Panc1 (cell line): Measurements from ENCODE around the gene HS6ST3. TPM values are rescaled to one million over a fixed set of nuclear protein-coding genes. Genes with fewer than 3 reads are reported as not detected.

Source experiments
- ATAC-seq: fragments of 200-7000 bp; cut with Tn5 transposase; 2 replicates; pipeline ENCODE4 v1.9.1; 2020; ENCODE audit warnings: mild to moderate bottlenecking, moderate library complexity
- BruUV-seq: library from RNA; stranded (reverse); fragments of 400-500 nt; replicated peaks from 2 replicates; lab custom pipeline; 2021; lab: Mats Ljungman, UMichigan
- CTCF ChIA-PET: fragments of 300-600 bp; sonication (Branson Sonifier 250); formaldehyde crosslinking; loops from one replicate; lab custom pipeline; 2022; ENCODE audit warnings: antibody characterized with exemption; lab: Charles Lee
- POLR2A ChIA-PET: fragments of 300-600 bp; sonication (Branson Sonifier 250); formaldehyde crosslinking; loops from one replicate; lab custom pipeline; 2022; ENCODE audit warnings: antibody characterized with exemption; lab: Charles Lee
- DNase-seq: peaks from one replicate; pipeline ENCODE4 v3.0.0-alpha.2; 2010; ENCODE audit warnings: low read depth, low spot score
- H3K27ac ChIP-seq: 2 replicates; pipeline ENCODE4 v1.5.1; 2011; ENCODE audit warnings: mild to moderate bottlenecking, low read length, inconsistent platforms
- H3K27me3 ChIP-seq: fragments of 200-500 bp; sonication (Bioruptor generic); 2 replicates; pipeline ENCODE4 v1.6.0; 2014; ENCODE audit warnings: low read length, inconsistent platforms; ENCODE audit not compliant: control insufficient read depth, insufficient read depth
- H3K36me3 ChIP-seq: fragments of 200-500 bp; sonication (Bioruptor generic); 2 replicates; pipeline ENCODE4 v1.5.1; 2014; ENCODE audit warnings: inconsistent platforms, mild to moderate bottlenecking, low read length, moderate library complexity; ENCODE audit not compliant: control insufficient read depth, insufficient read depth
- H3K4me1 ChIP-seq: 2 replicates; pipeline ENCODE4 v1.5.1; 2011; ENCODE audit warnings: inconsistent platforms, mild to moderate bottlenecking, low read length, moderate library complexity; ENCODE audit not compliant: control insufficient read depth, insufficient read depth
- H3K4me3 ChIP-seq, 2 experiments: 2 replicates each; pipeline ENCODE4 v1.5.1; 2011 to 2012; ENCODE audit warnings: low read depth in 2 of 2, low read length in 2 of 2, mild to moderate bottlenecking in 2 of 2, inconsistent platforms in 1 of 2, moderate library complexity in 1 of 2
- H3K9me3 ChIP-seq: fragments of 200-500 bp; sonication (Bioruptor generic); 2 replicates; pipeline ENCODE4 v1.5.1; 2014; ENCODE audit warnings: low read depth, mild to moderate bottlenecking, inconsistent platforms, low read length, moderate library complexity; ENCODE audit not compliant: control insufficient read depth, insufficient read depth
- POLR2AphosphoS5 ChIP-seq: IDR thresholded peaks from 2 replicates; pipeline ENCODE4 v1.6.1; 2012; ENCODE audit warnings: mild to moderate bottlenecking, low read depth, low read length, moderate library complexity
- SIN3A ChIP-seq: IDR thresholded peaks from 2 replicates; pipeline ENCODE4 v1.6.1; 2012; ENCODE audit warnings: low read depth, mild to moderate bottlenecking, low read length, moderate library complexity, borderline replicate concordance; ENCODE audit not compliant: insufficient read depth
- TCF7L2 ChIP-seq: IDR thresholded peaks from 2 replicates; pipeline ENCODE4 v1.6.1; 2011; ENCODE audit warnings: mild to moderate bottlenecking, low read depth, low read length, inconsistent platforms
- in situ Hi-C: cut with HindIII; loops from 2 replicates; pipeline ENCODE4 v1.10.0; 2016; ENCODE audit warnings: low sequenced_read_pairs, low pct_unique_long_range_greater_than_20kb
- intact Hi-C: fragments of 100-400 bp; cut with micrococcal nuclease; formaldehyde crosslinking; loops from one replicate; pipeline ENCODE4 v1.10.0; 2022; ENCODE audit not compliant: unreplicated experiment
- total RNA-seq: library from RNA; stranded (reverse); gene quantifications from one replicate; pipeline ENCODE4 v1.2.1, GENCODE V29; 2021; ENCODE audit not compliant: unreplicated experiment
- TF ChIP-seq, protein P1 (sequence below), 2 experiments: IDR thresholded peaks; 2 replicates each; pipeline ENCODE4 v1.6.1; 2011 to 2012; ENCODE audit warnings: low read depth in 2 of 2, control low read depth in 1 of 2, low read length in 1 of 2, mild to moderate bottlenecking in 1 of 2, moderate library complexity in 1 of 2; ENCODE audit not compliant: insufficient read depth in 1 of 2
- TF ChIP-seq, protein P2 (sequence below): fragments of 450-650 bp; IDR thresholded peaks from 2 replicates; pipeline ENCODE4 v1.5.1; 2017; ENCODE audit warnings: mild to moderate bottlenecking

Gene HS6ST3
- total RNA-seq, 1 experiment from 2014 or later = 0.13 TPM

DNA sequence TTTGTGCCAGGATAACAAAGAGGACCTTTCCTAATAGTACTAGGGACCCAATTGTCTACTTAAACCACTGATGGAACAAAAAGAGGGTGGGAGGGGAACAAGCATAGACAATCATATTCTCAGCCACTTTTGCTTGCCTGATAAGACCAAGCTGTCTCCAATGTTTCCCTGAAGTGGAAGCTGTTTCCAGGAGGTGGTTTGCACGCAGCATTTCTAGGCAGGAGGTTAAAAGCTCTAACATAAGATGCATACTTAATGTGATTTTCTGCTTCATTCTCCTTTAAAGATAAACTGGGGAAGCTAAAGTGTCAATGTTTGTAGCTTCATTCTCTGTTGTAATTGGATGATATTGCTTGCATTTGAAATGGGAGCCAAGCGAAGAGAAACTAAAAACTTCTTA, 442.9 kb downstream of the HS6ST3 start:
- ATAC-seq (no peak), DNase-seq (no peak)
- H3K36me3 ChIP-seq = no peaks in the 10 kb centered on the region
- no peaks in the 10 kb centered on the region for H3K4me1 ChIP-seq
- BruUV-seq = no TSS peak
- no peak overlapping the region for H3K4me3 ChIP-seq
- intact Hi-C loops = no loop called here
- H3K27me3 ChIP-seq = no peaks in the 10 kb centered on the region; the same call in 1 of the 2 replicates
- TF ChIP-seq, protein P1, sequence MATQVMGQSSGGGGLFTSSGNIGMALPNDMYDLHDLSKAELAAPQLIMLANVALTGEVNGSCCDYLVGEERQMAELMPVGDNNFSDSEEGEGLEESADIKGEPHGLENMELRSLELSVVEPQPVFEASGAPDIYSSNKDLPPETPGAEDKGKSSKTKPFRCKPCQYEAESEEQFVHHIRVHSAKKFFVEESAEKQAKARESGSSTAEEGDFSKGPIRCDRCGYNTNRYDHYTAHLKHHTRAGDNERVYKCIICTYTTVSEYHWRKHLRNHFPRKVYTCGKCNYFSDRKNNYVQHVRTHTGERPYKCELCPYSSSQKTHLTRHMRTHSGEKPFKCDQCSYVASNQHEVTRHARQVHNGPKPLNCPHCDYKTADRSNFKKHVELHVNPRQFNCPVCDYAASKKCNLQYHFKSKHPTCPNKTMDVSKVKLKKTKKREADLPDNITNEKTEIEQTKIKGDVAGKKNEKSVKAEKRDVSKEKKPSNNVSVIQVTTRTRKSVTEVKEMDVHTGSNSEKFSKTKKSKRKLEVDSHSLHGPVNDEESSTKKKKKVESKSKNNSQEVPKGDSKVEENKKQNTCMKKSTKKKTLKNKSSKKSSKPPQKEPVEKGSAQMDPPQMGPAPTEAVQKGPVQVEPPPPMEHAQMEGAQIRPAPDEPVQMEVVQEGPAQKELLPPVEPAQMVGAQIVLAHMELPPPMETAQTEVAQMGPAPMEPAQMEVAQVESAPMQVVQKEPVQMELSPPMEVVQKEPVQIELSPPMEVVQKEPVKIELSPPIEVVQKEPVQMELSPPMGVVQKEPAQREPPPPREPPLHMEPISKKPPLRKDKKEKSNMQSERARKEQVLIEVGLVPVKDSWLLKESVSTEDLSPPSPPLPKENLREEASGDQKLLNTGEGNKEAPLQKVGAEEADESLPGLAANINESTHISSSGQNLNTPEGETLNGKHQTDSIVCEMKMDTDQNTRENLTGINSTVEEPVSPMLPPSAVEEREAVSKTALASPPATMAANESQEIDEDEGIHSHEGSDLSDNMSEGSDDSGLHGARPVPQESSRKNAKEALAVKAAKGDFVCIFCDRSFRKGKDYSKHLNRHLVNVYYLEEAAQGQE (IDR thresholded peaks at IDR 0.05; ENCODE audit: insufficient read depth in 1 of 2, low read depth in 2 of 2, low read length in 1 of 2) = no peak
- TF ChIP-seq SIN3A (no peak), POLR2AphosphoS5 (no peak), TCF7L2 (no peak)
- TF ChIP-seq, protein P2, sequence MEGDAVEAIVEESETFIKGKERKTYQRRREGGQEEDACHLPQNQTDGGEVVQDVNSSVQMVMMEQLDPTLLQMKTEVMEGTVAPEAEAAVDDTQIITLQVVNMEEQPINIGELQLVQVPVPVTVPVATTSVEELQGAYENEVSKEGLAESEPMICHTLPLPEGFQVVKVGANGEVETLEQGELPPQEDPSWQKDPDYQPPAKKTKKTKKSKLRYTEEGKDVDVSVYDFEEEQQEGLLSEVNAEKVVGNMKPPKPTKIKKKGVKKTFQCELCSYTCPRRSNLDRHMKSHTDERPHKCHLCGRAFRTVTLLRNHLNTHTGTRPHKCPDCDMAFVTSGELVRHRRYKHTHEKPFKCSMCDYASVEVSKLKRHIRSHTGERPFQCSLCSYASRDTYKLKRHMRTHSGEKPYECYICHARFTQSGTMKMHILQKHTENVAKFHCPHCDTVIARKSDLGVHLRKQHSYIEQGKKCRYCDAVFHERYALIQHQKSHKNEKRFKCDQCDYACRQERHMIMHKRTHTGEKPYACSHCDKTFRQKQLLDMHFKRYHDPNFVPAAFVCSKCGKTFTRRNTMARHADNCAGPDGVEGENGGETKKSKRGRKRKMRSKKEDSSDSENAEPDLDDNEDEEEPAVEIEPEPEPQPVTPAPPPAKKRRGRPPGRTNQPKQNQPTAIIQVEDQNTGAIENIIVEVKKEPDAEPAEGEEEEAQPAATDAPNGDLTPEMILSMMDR = no peak
- ChIA-PET CTCF (no interaction called here), POLR2A (no interaction called here)
- H3K27ac ChIP-seq = no peak overlapping the region
- in situ Hi-C loops = no loop called here
- no peaks in the 10 kb centered on the region for H3K9me3 ChIP-seq

DNA sequence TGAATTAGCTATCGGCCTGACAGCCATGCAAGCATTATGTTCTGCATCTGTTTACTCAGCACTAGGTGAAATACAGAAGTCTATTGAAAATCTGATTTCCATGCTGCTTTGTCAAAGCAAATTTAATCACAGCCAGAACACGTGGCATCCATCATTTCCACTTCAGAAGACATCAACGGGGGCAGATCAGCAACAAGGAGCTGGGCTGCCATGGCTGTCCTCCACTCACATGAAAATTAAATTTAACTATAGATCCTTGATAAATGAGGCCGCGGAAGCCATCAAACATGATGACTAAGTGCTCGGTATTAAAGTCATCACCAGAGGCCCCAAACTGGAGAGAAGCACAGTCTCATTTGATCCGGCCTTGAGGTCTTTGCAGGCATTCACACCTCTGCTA, 443.5 kb downstream of the HS6ST3 start:
- intact Hi-C loops = no loop called here
- in situ Hi-C loops = no loop called here
- no peaks in the 10 kb centered on the region for H3K36me3 ChIP-seq
- no peaks in the 10 kb centered on the region for H3K9me3 ChIP-seq
- no TSS peak for BruUV-seq
- H3K4me3 ChIP-seq = no peak overlapping the region
- CTCF ChIA-PET = no interaction called here
- DNase-seq = no peak
- no peak overlapping the region for H3K27ac ChIP-seq
- POLR2A ChIA-PET = no interaction called here
- H3K27me3 ChIP-seq = no peaks in the 10 kb centered on the region; the same call in 1 of the 2 replicates
- TF ChIP-seq POLR2AphosphoS5 = no peak
- no peak for TF ChIP-seq TCF7L2
- TF ChIP-seq, protein P2 = no peak
- TF ChIP-seq SIN3A = no peak
- TF ChIP-seq, protein P1 (IDR thresholded peaks at IDR 0.05; ENCODE audit: insufficient read depth in 1 of 2, low read depth in 2 of 2, low read length in 1 of 2) = no peak
- H3K4me1 ChIP-seq = no peaks in the 10 kb centered on the region
- ATAC-seq = no peak
